Measurements from ENCODE around the gene EED. TPM values are rescaled to one million over a fixed set of nuclear protein-coding genes. Genes with fewer than 3 reads are reported as not detected.
"Not testable (repeated sequence)": the region's sequence is repeated elsewhere in the genome, so short reads cannot be mapped to it uniquely, and the experiment has no call there.

Gene EED
- total RNA-seq, 1 donor = 42.7 TPM

- Histone ChIP-seq H3K4me1 (ENCODE audit: insufficient read depth, low read length) (peaks cover 19% of the 10 kb centered on the region), H3K27me3 (ENCODE audit: insufficient read depth, low read length) (no peaks in the 10 kb centered on the region), H3K9me3 (ENCODE audit: low read depth, low read length) (no peaks in the 10 kb centered on the region), H3K4me3 (ENCODE audit: low read length) (no peak overlapping the region)
Observed at GRCh38 chr11:86209806-86210657, 34.5 kb upstream of the EED start.

GRCh38 chr11:86210898-86211297 is 33.7 kb upstream of the EED start:
- H3K27me3 ChIP-seq (ENCODE audit: insufficient read depth, low read length) = no peaks in the 10 kb centered on the region
- no peak overlapping the region for H3K4me3 ChIP-seq (ENCODE audit: low read length)
- no peaks in the 10 kb centered on the region for H3K9me3 ChIP-seq (ENCODE audit: low read depth, low read length)
- peaks cover 13% of the 10 kb centered on the region for H3K4me1 ChIP-seq (ENCODE audit: insufficient read depth, low read length)

GRCh38 chr11:86211619-86212018 is 32.9 kb upstream of the EED start:
- peaks cover 6% of the 10 kb centered on the region for H3K4me1 ChIP-seq (ENCODE audit: insufficient read depth, low read length)
- no peaks in the 10 kb centered on the region for H3K27me3 ChIP-seq (ENCODE audit: insufficient read depth, low read length)
- no peaks in the 10 kb centered on the region for H3K9me3 ChIP-seq (ENCODE audit: low read depth, low read length)
- H3K4me3 ChIP-seq (ENCODE audit: low read length) = no peak overlapping the region

GRCh38 chr11:86212019-86212611 is 32.4 kb upstream of the EED start:
- no peaks in the 10 kb centered on the region for H3K27me3 ChIP-seq (ENCODE audit: insufficient read depth, low read length)
- peaks cover 6% of the 10 kb centered on the region for H3K4me1 ChIP-seq (ENCODE audit: insufficient read depth, low read length)
- no peaks in the 10 kb centered on the region for H3K9me3 ChIP-seq (ENCODE audit: low read depth, low read length)
- no peak overlapping the region for H3K4me3 ChIP-seq (ENCODE audit: low read length)

- Histone ChIP-seq H3K9me3 (ENCODE audit: low read depth, low read length) (no peaks in the 10 kb centered on the region), H3K4me1 (ENCODE audit: insufficient read depth, low read length) (peaks cover 17% of the 10 kb centered on the region), H3K27me3 (ENCODE audit: insufficient read depth, low read length) (no peaks in the 10 kb centered on the region), H3K4me3 (ENCODE audit: low read length) (no peak overlapping the region)
Observed at GRCh38 chr11:86214710-86215109, 29.8 kb upstream of the EED start.

- peaks cover 17% of the 10 kb centered on the region for H3K4me1 ChIP-seq (ENCODE audit: insufficient read depth, low read length)
- H3K9me3 ChIP-seq (ENCODE audit: low read depth, low read length) = no peaks in the 10 kb centered on the region
- H3K4me3 ChIP-seq (ENCODE audit: low read length) = no peak overlapping the region
- no peaks in the 10 kb centered on the region for H3K27me3 ChIP-seq (ENCODE audit: insufficient read depth, low read length)
Observed at GRCh38 chr11:86218125-86219084, 26.1 kb upstream of the EED start.

- no peaks in the 10 kb centered on the region for H3K9me3 ChIP-seq (ENCODE audit: low read depth, low read length)
- H3K4me3 ChIP-seq (ENCODE audit: low read length) = no peak overlapping the region
- H3K27me3 ChIP-seq (ENCODE audit: insufficient read depth, low read length) = no peaks in the 10 kb centered on the region
- H3K4me1 ChIP-seq (ENCODE audit: insufficient read depth, low read length) = peaks cover 16% of the 10 kb centered on the region
Observed at GRCh38 chr11:86219311-86220193, 25.0 kb upstream of the EED start.

- no peak overlapping the region for H3K4me3 ChIP-seq (ENCODE audit: low read length)
- H3K4me1 ChIP-seq (ENCODE audit: insufficient read depth, low read length) = peaks cover 10% of the 10 kb centered on the region
- H3K27me3 ChIP-seq (ENCODE audit: insufficient read depth, low read length) = no peaks in the 10 kb centered on the region
- H3K9me3 ChIP-seq (ENCODE audit: low read depth, low read length) = no peaks in the 10 kb centered on the region
Observed at GRCh38 chr11:86220653-86221052, 23.9 kb upstream of the EED start.

GRCh38 chr11:86222081-86222480 is 22.5 kb upstream of the EED start:
- Histone ChIP-seq H3K27me3 (ENCODE audit: insufficient read depth, low read length) (no peaks in the 10 kb centered on the region), H3K9me3 (ENCODE audit: low read depth, low read length) (no peaks in the 10 kb centered on the region), H3K4me3 (ENCODE audit: low read length) (no peak overlapping the region), H3K4me1 (ENCODE audit: insufficient read depth, low read length) (peaks cover 10% of the 10 kb centered on the region)

- not testable (repeated sequence) for H3K4me3 ChIP-seq (ENCODE audit: low read length); H3K27me3 ChIP-seq (ENCODE audit: insufficient read depth, low read length); H3K9me3 ChIP-seq (ENCODE audit: low read depth, low read length); H3K4me1 ChIP-seq (ENCODE audit: insufficient read depth, low read length)
Observed at GRCh38 chr11:86224575-86224974, 20.0 kb upstream of the EED start.

- not testable (repeated sequence) for H3K27me3 ChIP-seq (ENCODE audit: insufficient read depth, low read length); H3K4me3 ChIP-seq (ENCODE audit: low read length); H3K9me3 ChIP-seq (ENCODE audit: low read depth, low read length); H3K4me1 ChIP-seq (ENCODE audit: insufficient read depth, low read length)
Observed at GRCh38 chr11:86225344-86225743, 19.2 kb upstream of the EED start.

- no peaks in the 10 kb centered on the region for H3K27me3 ChIP-seq (ENCODE audit: insufficient read depth, low read length)
- no peak overlapping the region for H3K4me3 ChIP-seq (ENCODE audit: low read length)
- H3K4me1 ChIP-seq (ENCODE audit: insufficient read depth, low read length) = no peaks in the 10 kb centered on the region
- H3K9me3 ChIP-seq (ENCODE audit: low read depth, low read length) = no peaks in the 10 kb centered on the region
Observed at GRCh38 chr11:86228269-86229038, 16.1 kb upstream of the EED start.

GRCh38 chr11:86229039-86229330 is 15.6 kb upstream of the EED start:
- not testable (repeated sequence) for H3K27me3 ChIP-seq (ENCODE audit: insufficient read depth, low read length); H3K4me1 ChIP-seq (ENCODE audit: insufficient read depth, low read length); H3K4me3 ChIP-seq (ENCODE audit: low read length); H3K9me3 ChIP-seq (ENCODE audit: low read depth, low read length)

All from mononuclear cell (primary cell).